ENCODE results near the gene DNM2. TPM values are rescaled to one million over a fixed set of nuclear protein-coding genes. Genes with fewer than 3 reads are reported as not detected.

Gene DNM2
- total RNA-seq, 1 experiment from 2014 or later, result 125 TPM

GRCh38 chr19:10852941-10853340 lies 135.1 kb downstream of the DNM2 start:
- TF ChIP-seq, protein P1, sequence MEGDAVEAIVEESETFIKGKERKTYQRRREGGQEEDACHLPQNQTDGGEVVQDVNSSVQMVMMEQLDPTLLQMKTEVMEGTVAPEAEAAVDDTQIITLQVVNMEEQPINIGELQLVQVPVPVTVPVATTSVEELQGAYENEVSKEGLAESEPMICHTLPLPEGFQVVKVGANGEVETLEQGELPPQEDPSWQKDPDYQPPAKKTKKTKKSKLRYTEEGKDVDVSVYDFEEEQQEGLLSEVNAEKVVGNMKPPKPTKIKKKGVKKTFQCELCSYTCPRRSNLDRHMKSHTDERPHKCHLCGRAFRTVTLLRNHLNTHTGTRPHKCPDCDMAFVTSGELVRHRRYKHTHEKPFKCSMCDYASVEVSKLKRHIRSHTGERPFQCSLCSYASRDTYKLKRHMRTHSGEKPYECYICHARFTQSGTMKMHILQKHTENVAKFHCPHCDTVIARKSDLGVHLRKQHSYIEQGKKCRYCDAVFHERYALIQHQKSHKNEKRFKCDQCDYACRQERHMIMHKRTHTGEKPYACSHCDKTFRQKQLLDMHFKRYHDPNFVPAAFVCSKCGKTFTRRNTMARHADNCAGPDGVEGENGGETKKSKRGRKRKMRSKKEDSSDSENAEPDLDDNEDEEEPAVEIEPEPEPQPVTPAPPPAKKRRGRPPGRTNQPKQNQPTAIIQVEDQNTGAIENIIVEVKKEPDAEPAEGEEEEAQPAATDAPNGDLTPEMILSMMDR (IDR thresholded peaks at IDR 0.05), result no peak
- TF ChIP-seq TCF7L2 (IDR thresholded peaks at IDR 0.05; ENCODE audit: low read depth, low read length), result no peak
- no peak for TF ChIP-seq SIN3A (IDR thresholded peaks at IDR 0.05; ENCODE audit: borderline replicate concordance, insufficient read depth, low read depth, low read length)
- no peak for TF ChIP-seq POLR2AphosphoS5 (IDR thresholded peaks at IDR 0.05; ENCODE audit: low read depth, low read length)
- TF ChIP-seq REST (IDR thresholded peaks at IDR 0.05; ENCODE audit: insufficient read depth in 1 of 2, low read depth in 2 of 2, low read length in 1 of 2), result no peak
- Histone ChIP-seq H3K9me3 (ENCODE audit: control insufficient read depth, insufficient read depth, low read depth, low read length) (no peaks in the 10 kb centered on the region), H3K4me3 (ENCODE audit: low read depth in 2 of 2, low read length in 2 of 2) (no peak overlapping the region), H3K4me1 (ENCODE audit: control insufficient read depth, insufficient read depth, low read length) (no peaks in the 10 kb centered on the region), H3K27ac (ENCODE audit: low read length) (no peak overlapping the region), H3K36me3 (ENCODE audit: control insufficient read depth, insufficient read depth, low read length) (no peaks in the 10 kb centered on the region), H3K27me3 (ENCODE audit: control insufficient read depth, insufficient read depth, low read length) (no peaks in the 10 kb centered on the region)
- DNase-seq (ENCODE audit: low read depth, low spot score) (no peak), ATAC-seq (no peak)
- ChIA-PET CTCF (no interaction called here), POLR2A (no interaction called here)
- intact Hi-C loops (cut with micrococcal nuclease; ENCODE audit: unreplicated experiment) (no loop called here), in situ Hi-C loops (cut with HindIII; ENCODE audit: low pct_unique_long_range_greater_than_20kb, low sequenced_read_pairs) (no loop called here)
- no TSS peak for BruUV-seq (replicated peaks)

DNA sequence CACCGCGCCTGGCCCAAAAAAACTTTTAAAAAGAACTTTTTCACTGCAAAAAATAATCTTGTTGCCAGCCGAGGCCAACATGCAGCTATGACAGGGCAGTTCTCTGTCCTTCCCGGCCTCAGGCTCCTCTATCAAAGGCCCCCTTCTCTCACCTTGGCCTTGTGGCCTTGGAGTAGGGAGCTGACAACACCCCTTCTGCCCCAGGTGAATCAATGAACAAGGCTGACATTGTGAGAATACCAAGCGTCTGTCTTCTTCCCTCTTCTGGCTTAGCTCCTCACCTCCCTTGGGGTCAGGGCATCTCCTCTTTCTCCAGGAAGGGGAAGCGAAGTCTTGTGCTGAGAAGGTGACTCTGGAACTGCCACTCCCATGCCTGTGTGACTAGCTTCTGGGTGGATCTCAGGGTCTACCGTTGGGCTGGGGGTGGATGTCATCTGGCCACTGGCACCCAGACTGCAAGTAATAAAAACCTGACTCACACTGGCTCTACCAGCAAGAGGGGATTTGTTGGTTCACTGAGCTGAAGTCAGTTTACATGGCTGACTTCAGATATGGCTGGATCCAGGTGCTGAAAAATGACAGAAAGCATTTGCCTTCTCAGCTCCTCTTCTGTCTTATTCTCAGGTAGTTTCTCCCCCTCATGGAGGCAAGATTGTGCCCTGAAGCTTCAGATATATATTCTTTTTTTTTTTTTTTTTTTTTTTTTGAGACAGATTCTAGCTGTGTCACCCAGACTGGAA lies 136.6 kb downstream of the DNM2 start:
- no peaks in the 10 kb centered on the region for H3K4me1 ChIP-seq (ENCODE audit: control insufficient read depth, insufficient read depth, low read length)
- ChIA-PET POLR2A (interaction anchor here (0.6 kb wide), 1 partner anchor 28 kb away, joined by 4 read pairs; no protein-coding TSS in a partner anchor), CTCF (interaction anchor here (0.6 to 1.8 kb wide), 2 partner anchors 10 to 183 kb away, joined by 3 to 12 read pairs; no protein-coding TSS in a partner anchor)
- TF ChIP-seq REST (IDR thresholded peaks at IDR 0.05; ENCODE audit: insufficient read depth in 1 of 2, low read depth in 2 of 2, low read length in 1 of 2) (no peak), POLR2AphosphoS5 (IDR thresholded peaks at IDR 0.05; ENCODE audit: low read depth, low read length) (no peak)
- no peak overlapping the region for H3K4me3 ChIP-seq (ENCODE audit: low read depth in 2 of 2, low read length in 2 of 2)
- BruUV-seq (replicated peaks), result no TSS peak
- in situ Hi-C loops (cut with HindIII; ENCODE audit: low pct_unique_long_range_greater_than_20kb, low sequenced_read_pairs) (no loop called here), intact Hi-C loops (cut with micrococcal nuclease; ENCODE audit: unreplicated experiment) (no loop called here)
- H3K36me3 ChIP-seq (ENCODE audit: control insufficient read depth, insufficient read depth, low read length), result no peaks in the 10 kb centered on the region
- no peaks in the 10 kb centered on the region for H3K27me3 ChIP-seq (ENCODE audit: control insufficient read depth, insufficient read depth, low read length)
- ATAC-seq (no peak), DNase-seq (ENCODE audit: low read depth, low spot score) (no peak)
- H3K9me3 ChIP-seq (ENCODE audit: control insufficient read depth, insufficient read depth, low read depth, low read length), result no peaks in the 10 kb centered on the region
- H3K27ac ChIP-seq (ENCODE audit: low read length), result no peak overlapping the region
